ENCODE results near the gene VPS54.
A peak's percentile ranks its signal among the peaks of the same experiment; 100 is the strongest.
"Not testable (repeated sequence)": the region's sequence is repeated elsewhere in the genome, so short reads cannot be mapped to it uniquely, and the experiment has no call there.

VPS54 gene

GRCh38 chr2:63874204-63875130 lies 144.8 kb downstream of the VPS54 start:
- no peak for DNase-seq (ENCODE audit: low read depth, low spot score)

GRCh38 chr2:63872571-63873328 lies 146.5 kb downstream of the VPS54 start:
- DNase-seq (ENCODE audit: low read depth, low spot score), result no peak

GRCh38 chr2:63871864-63872263 lies 147.4 kb downstream of the VPS54 start:
- no peak for DNase-seq (ENCODE audit: low read depth, low spot score)

GRCh38 chr2:63870679-63871078 lies 148.5 kb downstream of the VPS54 start:
- DNase-seq (ENCODE audit: low read depth, low spot score), result no peak

GRCh38 chr2:63866009-63866709 lies 153.1 kb downstream of the VPS54 start:
- no peak for DNase-seq (ENCODE audit: low read depth, low spot score)

GRCh38 chr2:63865159-63865799 lies 153.9 kb downstream of the VPS54 start:
- DNase-seq (ENCODE audit: low read depth, low spot score), result no peak

- no peak for DNase-seq (ENCODE audit: low read depth, low spot score)
These were observed 155.5 kb downstream of the VPS54 start for GRCh38 chr2:63863707-63864106.

- no peak for DNase-seq (ENCODE audit: low read depth, low spot score)
These were observed 156.4 kb downstream of the VPS54 start for GRCh38 chr2:63862806-63863205.

GRCh38 chr2:63861220-63861822 lies 157.9 kb downstream of the VPS54 start:
- peak; percentile 35 for DNase-seq (ENCODE audit: low read depth, low spot score)

GRCh38 chr2:63858291-63858690 lies 160.9 kb downstream of the VPS54 start:
- DNase-seq (ENCODE audit: low read depth, low spot score), result no peak

GRCh38 chr2:63856303-63856603 lies 163.0 kb downstream of the VPS54 start:
- peak; percentile 37 for DNase-seq (ENCODE audit: low read depth, low spot score)

- no peak for DNase-seq (ENCODE audit: low read depth, low spot score)
These were observed 163.6 kb downstream of the VPS54 start for GRCh38 chr2:63855418-63856302.

- DNase-seq (ENCODE audit: low read depth, low spot score), result no peak
These were observed 165.5 kb downstream of the VPS54 start for GRCh38 chr2:63853527-63854310.

GRCh38 chr2:63851691-63852311 lies 167.4 kb downstream of the VPS54 start:
- no peak for DNase-seq (ENCODE audit: low read depth, low spot score)

GRCh38 chr2:63850649-63851048 lies 168.6 kb downstream of the VPS54 start:
- DNase-seq (ENCODE audit: low read depth, low spot score), result no peak

- DNase-seq (ENCODE audit: low read depth, low spot score), result no peak
These were observed 169.0 kb downstream of the VPS54 start for GRCh38 chr2:63850204-63850571.

- DNase-seq (ENCODE audit: low read depth, low spot score), result no peak
These were observed 169.6 kb downstream of the VPS54 start for GRCh38 chr2:63849381-63850203.

- not testable (repeated sequence) for DNase-seq (ENCODE audit: low read depth, low spot score)
These were observed 171.7 kb downstream of the VPS54 start for GRCh38 chr2:63847571-63847970.

Data from activated CD4-positive, CD25-positive, alpha-beta regulatory T cell treated with anti-CD3 and anti-CD28 coated beads, Interleukin-2, amount 50 U/mL, for 16 hours (primary cell).